AG08395 (cell line): ENCODE measurements around the gene TAF11L12.
"Not testable (repeated sequence)": the region's sequence is repeated elsewhere in the genome, so short reads cannot be mapped to it uniquely, and the experiment has no call there.

ENCODE experiments used
- DNase-seq: peaks from one replicate; pipeline ENCODE4 v3.0.0; 2012; ENCODE audit warnings: mixed read lengths, low spot score

Gene TAF11L12

DNA sequence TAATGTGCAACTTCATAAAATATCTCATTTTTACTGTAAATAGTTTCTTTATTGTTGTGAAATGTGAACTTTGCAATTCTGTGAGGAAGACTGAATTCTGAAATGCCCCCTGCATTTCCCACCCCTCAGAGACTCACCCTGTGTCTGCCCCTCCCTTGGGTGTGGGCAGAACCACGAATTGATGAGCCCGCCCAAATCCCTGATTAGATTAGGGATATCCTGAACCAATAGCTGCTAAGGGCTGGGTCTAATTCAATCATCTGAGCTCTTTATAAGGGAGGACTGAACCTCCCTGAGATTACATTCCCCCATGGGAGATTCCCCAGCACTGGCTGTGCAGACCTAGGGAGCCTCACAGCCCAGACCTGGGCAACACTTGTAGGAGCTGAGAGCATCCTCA, at the start of gene TAF11L12:
TSS of gene TAF11L12 (plus strand) at position 301 of the 400 bp plus-strand sequence.
- DNase-seq = not testable (repeated sequence)

DNA sequence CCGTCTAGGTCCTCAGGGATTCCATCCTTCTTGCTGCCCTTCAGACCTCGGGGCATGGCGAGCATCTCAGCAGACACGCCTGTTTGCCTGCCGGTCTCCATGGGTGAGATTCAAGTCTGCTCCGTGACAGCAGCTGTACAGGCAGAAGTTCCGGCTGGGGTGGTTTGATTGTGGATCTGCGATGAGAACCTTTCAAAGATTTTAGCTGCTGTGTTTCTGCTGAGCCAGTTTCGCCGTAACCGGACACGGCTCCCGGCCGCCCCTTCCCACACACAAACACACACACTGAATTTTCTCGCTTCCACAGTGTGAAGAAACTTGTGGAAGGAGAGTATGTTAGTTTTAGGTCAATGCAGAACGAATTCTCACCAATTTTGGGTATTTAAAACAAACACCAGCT, 24.5 kb upstream of the TAF11L12 start, which contains the start of gene TAF11L7:
TSS of gene TAF11L7 (minus strand) at position 101 of the 400 bp plus-strand sequence.
- not testable (repeated sequence) for DNase-seq

DNA sequence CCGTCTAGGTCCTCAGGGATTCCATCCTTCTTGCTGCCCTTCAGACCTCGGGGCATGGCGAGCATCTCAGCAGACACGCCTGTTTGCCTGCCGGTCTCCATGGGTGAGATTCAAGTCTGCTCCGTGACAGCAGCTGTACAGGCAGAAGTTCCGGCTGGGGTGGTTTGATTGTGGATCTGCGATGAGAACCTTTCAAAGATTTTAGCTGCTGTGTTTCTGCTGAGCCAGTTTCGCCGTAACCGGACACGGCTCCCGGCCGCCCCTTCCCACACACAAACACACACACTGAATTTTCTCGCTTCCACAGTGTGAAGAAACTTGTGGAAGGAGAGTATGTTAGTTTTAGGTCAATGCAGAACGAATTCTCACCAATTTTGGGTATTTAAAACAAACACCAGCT, 19.3 kb upstream of the TAF11L12 start, which contains the start of gene TAF11L8:
TSS of gene TAF11L8 (minus strand) at position 101 of the 400 bp plus-strand sequence.
- DNase-seq = not testable (repeated sequence)

DNA sequence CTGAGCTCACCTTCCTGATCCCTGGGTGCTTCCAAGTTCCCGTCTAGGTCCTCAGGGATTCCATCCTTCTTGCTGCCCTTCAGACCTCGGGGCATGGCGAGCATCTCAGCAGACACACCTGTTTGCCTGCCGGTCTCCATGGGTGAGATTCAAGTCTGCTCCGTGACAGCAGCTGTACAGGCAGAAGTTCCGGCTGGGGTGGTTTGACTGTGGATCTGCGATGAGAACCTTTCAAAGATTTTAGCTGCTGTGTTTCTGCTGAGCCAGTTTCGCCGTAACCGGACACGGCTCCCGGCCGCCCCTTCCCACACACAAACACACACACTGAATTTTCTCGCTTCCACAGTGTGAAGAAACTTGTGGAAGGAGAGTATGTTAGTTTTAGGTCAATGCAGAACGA, 15.9 kb upstream of the TAF11L12 start, which contains the start of gene TAF11L9:
TSS of gene TAF11L9 (minus strand) at position 140 of the 400 bp plus-strand sequence.
- not testable (repeated sequence) for DNase-seq

DNA sequence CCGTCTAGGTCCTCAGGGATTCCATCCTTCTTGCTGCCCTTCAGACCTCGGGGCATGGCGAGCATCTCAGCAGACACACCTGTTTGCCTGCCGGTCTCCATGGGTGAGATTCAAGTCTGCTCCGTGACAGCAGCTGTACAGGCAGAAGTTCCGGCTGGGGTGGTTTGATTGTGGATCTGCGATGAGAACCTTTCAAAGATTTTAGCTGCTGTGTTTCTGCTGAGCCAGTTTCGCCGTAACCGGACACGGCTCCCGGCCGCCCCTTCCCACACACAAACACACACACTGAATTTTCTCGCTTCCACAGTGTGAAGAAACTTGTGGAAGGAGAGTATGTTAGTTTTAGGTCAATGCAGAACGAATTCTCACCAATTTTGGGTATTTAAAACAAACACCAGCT, 12.5 kb upstream of the TAF11L12 start, which contains the start of gene TAF11L10:
TSS of gene TAF11L10 (minus strand) at position 101 of the 400 bp plus-strand sequence.
- not testable (repeated sequence) for DNase-seq

DNA sequence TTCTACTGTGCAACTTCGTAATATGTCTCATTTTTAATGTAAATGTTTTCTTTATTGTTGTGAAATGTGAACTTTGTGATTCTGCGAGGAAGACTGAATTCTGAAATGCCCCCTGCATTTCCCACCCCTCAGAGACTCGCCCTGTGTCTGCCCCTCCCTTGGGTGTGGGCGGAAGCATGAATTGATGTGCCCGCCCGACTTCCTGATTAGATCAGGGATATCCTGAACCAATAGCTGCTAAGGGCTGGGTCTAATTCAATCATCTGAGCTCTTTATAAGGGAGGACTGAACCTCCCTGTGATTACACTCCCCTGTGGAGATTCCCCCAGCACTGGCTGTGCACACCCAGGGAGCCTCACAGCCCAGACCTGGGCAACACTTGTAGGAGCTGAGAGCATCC, 6.3 kb upstream of the TAF11L12 start, which contains the start of gene TAF11L11:
TSS of gene TAF11L11 (plus strand) at position 304 of the 400 bp plus-strand sequence.
- DNase-seq = not testable (repeated sequence)

DNA sequence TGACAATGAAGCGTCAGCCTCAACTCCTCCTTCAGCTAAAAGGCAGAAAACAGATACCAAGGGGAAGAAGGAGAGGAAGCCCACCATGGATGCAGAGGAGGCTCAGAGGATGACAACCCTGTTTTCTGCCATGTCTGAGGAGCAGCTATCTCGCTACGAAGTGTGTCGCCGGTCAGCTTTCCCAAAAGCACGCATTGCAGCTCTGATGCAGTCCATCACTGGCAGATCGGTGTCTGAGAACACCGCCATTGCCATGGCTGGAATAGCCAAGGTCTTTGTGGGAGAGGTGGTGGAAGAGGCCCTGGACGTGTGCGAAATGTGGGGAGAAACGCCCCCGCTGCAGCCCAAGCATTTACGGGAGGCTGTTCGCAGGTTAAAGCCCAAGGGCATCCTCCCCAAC, 5.2 kb upstream of the TAF11L12 start:
- no peak for DNase-seq

DNA sequence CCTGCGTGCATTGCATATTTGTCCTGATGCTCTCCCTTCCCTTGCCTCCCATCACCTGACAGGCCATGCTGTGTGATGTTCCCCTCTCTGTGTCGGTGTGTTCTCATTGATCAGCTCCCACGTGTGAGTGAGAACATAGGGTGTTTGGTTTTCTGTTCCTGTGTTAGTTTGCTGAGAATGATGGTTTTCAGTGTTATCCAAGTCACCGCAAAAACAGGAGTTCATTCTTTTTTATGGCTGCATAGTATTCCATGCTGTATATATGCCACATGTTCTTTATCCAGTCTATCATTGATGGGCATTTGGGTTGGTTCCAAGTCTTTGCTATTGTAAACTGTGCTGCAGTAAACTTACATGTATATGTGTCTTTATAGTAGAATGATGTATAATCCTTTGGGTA, 2.7 kb upstream of the TAF11L12 start:
- not testable (repeated sequence) for DNase-seq

DNA sequence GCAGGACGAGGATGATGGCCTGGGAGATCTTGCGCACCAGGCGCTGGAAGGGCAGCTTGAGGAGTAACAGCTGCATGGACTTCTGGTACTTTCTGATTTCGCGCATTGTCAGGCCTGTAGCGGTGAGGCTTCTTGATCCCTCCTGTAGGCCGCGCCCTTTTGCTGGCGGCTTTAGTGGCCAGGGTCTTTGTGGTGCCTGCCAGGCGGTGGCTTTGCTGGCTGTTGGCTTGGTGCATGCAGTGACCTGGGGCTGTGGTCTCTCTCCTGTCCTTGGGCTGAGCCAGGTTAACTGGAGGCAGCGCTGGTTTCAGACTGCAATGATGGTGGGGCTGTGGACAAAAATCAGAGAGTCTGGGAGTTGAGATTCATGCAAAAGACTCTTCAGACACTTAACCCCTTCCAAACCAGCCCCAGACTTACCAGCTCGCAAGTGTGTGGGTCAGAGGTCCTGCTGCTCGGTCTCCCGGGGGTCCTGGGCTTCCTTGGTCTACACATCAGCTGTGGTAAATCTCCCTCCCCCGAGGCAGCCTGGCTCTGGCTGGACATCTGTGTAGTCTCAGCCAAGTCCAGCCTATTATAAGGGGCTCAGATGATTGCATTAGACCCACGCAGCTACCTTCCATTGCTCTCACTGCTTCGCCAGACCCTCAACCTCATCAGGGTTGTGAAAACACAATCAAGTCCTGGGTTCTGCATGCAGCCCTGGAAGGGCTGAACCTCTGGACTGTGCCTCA, 4.8 kb downstream of the TAF11L12 start:
- no peak for DNase-seq

DNA sequence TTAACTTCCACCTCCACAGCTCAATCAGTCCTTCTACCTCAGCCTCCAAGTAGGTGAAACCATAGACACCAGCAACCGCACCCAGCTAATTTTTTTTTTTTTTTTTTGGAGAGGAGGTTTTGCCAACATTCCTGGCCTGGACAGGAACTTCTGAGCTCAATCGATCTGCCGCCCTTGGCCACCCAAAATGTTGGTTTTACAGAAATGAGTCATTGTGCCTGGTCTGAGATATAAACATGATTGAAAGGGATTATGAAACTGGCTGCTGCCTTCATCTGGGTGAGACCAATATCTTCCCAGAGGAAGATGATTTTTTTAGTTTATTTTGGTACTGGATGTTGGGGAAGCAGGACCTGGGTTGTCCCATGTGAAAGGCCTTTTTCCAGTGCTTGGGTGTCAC, 9.2 kb downstream of the TAF11L12 start:
- no peak for DNase-seq

DNA sequence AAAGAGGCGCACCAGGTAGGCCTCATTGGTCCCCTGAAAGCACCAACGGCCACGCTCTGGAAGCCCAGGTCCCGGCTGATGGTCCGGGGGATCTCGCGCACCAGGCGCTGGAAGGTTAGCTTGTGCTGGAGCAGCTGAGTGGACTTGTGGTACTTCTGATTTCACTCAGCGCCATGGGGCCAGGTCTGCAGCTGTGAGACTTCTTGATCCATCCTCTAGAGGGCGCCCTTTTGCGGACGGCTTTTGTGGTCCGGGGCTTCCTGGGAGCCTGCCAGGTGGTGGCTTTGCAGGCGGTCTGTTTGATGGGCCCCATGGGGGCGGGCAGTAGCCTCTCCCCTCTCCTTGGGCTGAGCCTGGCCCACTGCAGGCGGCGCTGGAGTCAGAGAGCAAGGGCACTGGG, 10.4 kb downstream of the TAF11L12 start:
- no peak for DNase-seq

DNA sequence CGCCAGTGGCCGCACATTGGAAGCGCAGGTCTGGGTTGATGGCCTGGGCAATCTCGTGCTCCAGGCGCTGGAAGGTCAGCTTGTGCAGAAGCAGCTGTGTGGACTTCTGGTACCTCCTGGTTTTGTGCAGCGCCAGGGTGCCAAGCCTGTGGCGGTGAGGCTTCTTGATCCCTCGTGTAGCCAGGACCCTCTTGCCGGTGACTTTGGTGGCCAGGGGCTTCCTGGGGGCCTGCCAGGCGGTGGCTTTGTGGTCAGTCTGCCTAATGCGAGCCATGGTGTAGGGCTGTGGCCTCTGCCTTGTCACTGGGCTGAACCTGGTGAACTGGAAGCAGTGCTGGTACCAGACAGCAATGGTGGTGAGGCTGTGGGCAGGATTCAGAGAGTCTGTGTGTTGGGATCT, 15.5 kb downstream of the TAF11L12 start:
- DNase-seq = no peak

DNA sequence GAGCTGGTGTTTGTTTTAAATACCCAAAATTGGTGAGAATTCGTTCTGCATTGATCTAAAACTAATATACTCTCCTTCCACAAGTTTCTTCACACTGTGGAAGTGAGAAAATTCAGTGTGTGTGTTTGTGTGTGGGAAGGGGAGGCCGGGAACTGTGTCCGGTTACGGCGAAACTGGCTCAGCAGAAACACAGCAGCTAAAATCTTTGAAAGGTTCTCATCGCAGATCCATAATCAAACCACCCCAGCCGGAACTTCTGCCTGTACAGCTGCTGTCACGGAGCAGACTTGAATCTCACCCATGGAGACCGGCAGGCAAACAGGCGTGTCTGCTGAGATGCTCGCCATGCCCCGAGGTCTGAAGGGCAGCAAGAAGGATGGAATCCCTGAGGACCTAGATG, 21.6 kb downstream of the TAF11L12 start, which contains the start of gene TAF11L13:
TSS of gene TAF11L13 (plus strand) at position 301 of the 400 bp plus-strand sequence.
- DNase-seq = not testable (repeated sequence)

DNA sequence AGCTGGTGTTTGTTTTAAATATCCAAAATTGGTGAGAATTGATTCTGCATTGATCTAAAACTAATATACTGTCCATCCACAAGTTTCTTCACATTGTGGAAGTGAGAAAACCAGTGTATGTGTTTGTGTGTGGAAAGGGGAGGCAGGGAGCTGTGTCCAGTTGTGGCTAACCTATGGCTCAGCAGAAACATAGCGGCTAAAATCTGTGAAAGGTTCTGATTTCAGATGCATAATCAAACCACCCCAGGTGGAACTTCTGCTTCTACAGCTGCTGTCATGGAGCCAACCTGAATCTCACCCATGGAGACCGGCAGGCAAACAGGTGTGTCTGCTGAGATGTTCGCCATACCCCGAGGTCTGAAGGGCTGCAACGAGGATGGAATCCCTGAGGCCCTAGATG, 24.0 kb downstream of the TAF11L12 start, which contains the start of gene TAF11L14:
TSS of gene TAF11L14 (plus strand) at position 301 of the 400 bp plus-strand sequence.
- DNase-seq = no peak

DNA sequence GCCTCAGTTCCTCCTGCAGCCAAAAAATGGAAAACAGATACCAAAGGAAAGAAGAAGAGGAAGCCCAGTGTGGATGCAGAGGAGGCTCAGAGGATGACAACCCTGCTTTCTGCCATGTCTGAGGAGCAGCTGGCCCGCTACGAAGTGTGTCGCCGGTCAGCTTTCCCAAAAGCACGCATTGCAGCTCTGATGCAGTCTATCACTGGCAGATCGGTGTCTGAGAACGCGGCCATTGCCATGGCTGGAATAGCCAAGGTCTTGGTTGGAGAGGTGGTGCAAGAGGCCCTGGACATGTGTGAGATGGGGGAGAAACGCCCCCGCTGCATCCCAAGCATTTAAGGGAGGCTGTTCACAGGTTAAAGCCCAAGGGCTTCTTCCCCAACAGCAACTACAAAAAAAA, 39.0 kb downstream of the TAF11L12 start:
- not testable (repeated sequence) for DNase-seq

DNA sequence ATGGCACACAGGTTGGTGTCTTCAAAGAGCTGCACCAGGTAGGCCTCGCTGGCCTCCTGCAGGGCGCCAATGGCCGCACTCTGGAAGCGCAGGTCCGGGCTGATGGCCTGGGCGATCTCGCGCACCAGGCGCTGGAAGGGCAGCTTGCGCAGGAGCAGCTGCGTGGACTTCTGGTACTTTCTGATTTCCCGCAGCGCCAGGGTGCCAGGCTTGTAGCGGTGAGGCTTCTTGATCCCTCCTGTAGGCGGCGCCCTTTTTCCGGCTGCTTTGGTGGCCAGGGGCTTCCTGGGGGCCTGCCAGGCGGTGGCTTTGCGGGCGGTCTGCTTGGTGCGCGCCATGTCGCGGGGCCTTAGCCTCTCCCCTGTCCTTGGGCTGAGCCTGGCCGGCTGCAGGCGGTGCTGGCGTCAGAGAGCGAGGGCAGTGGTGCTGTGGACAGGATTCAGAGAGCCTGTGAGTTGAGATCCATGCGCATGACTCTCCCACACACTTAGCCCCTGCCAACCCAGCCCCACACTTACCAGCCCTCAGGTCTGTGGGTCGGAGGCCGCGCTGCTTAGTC, 45.1 kb downstream of the TAF11L12 start:
- not testable (repeated sequence) for DNase-seq

DNA sequence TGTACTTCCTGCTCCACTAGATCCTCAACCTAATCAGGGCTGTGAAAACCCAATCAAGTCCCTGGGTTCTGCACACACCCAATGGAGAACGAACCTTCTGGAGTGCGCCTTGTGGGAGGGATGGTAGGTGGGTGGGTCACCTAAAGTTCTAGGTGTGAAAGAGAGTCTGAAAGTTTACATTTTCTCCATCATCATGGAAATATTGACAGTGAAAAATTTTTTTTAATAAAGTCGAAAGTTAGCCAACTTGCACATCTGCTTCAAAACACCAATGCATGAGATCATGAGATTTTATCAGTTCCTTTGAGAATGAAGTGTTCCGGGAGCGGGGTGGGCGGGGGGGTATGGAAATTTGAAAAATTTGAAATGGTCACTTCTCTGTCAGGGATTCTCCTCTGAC, 45.7 kb downstream of the TAF11L12 start:
- DNase-seq = no peak
